GM23338 (cell line): ENCODE results near the gene SRSF12. TPM values are rescaled to one million over a fixed set of nuclear protein-coding genes. Genes with fewer than 3 reads are reported as not detected.

ENCODE experiments used
- ATAC-seq: fragments of 200-7000 bp; cut with Tn5 transposase; 3 replicates; pipeline ENCODE4 v1.9.1; 2020
- DNase-seq: peaks from one replicate; pipeline ENCODE4 v3.0.0-alpha.2; 2015; ENCODE audit warnings: low spot score
- H2AFZ ChIP-seq: fragments of 200-600 bp; sonication (generic); 2 replicates; pipeline ENCODE4 v1.8.0; 2016; ENCODE audit warnings: antibody characterized with exemption, mild to moderate bottlenecking, moderate library complexity
- H3F3A ChIP-seq: fragments of 200-600 bp; sonication (generic); replicated peaks from 2 replicates; pipeline ENCODE4 v1.8.0; 2017; ENCODE audit warnings: antibody characterized with exemption, mixed run types, low read depth
- H3K27ac ChIP-seq: fragments of 200-600 bp; sonication (generic); 2 replicates; pipeline ENCODE4 v1.6.1; 2016; ENCODE audit warnings: low read depth
- H3K27me3 ChIP-seq: fragments of 200-600 bp; sonication (generic); 2 replicates; pipeline ENCODE4 v1.8.0; 2016; ENCODE audit warnings: mild to moderate bottlenecking, mixed run types, moderate library complexity; ENCODE audit not compliant: insufficient read depth
- H3K36me3 ChIP-seq: fragments of 200-600 bp; sonication (generic); 2 replicates; pipeline ENCODE4 v1.8.0; 2016; ENCODE audit warnings: mild to moderate bottlenecking; ENCODE audit not compliant: insufficient read depth
- H3K4me1 ChIP-seq: fragments of 200-600 bp; sonication (generic); 2 replicates; pipeline ENCODE4 v1.8.0; 2016; ENCODE audit warnings: mild to moderate bottlenecking, moderate library complexity; ENCODE audit not compliant: insufficient read depth
- H3K4me2 ChIP-seq: fragments of 200-600 bp; sonication (generic); 2 replicates; pipeline ENCODE4 v1.7.1; 2017; ENCODE audit warnings: mixed run types
- H3K4me3 ChIP-seq: fragments of 200-600 bp; sonication (generic); 2 replicates; pipeline ENCODE4 v1.6.1; 2016; ENCODE audit warnings: mixed run types
- H3K79me2 ChIP-seq: fragments of 200-600 bp; sonication (generic); replicated peaks from 2 replicates; pipeline ENCODE4 v1.8.0; 2017; ENCODE audit warnings: mild to moderate bottlenecking; ENCODE audit not compliant: insufficient read depth
- H3K9me2 ChIP-seq: fragments of 200-600 bp; sonication (generic); 2 replicates; pipeline ENCODE4 v1.8.0; 2017; ENCODE audit not compliant: insufficient read depth
- H4K20me1 ChIP-seq: fragments of 200-600 bp; sonication (generic); replicated peaks from 2 replicates; pipeline ENCODE4 v1.8.0; 2017; ENCODE audit warnings: mild to moderate bottlenecking; ENCODE audit not compliant: insufficient read depth
- H3K27ac Mint-ChIP-seq: 2 replicates; pipeline ENCODE4 v1.8.0; 2020; ENCODE audit warnings: inconsistent platforms, mild to moderate bottlenecking, moderate library complexity, mixed read lengths
- H3K27me3 Mint-ChIP-seq: 3 replicates; pipeline ENCODE4 v1.8.0; 2022; ENCODE audit warnings: low read depth, mild to moderate bottlenecking, moderate library complexity, mixed read lengths, inconsistent platforms; ENCODE audit not compliant: insufficient read depth, poor library complexity
- H3K36me3 Mint-ChIP-seq: 3 replicates; pipeline ENCODE4 v1.8.0; 2021; ENCODE audit warnings: low read depth, mild to moderate bottlenecking, inconsistent platforms, moderate library complexity, mixed read lengths
- H3K4me1 Mint-ChIP-seq: 3 replicates; pipeline ENCODE4 v1.8.0; 2020; ENCODE audit warnings: mild to moderate bottlenecking, inconsistent platforms, mixed read lengths
- H3K4me3 Mint-ChIP-seq: 3 replicates; pipeline ENCODE4 v1.8.0; 2021; ENCODE audit warnings: moderate library complexity, mild to moderate bottlenecking, inconsistent platforms, mixed read lengths
- H3K9me3 Mint-ChIP-seq: 3 replicates; pipeline ENCODE4 v1.8.0; 2020; ENCODE audit warnings: moderate library complexity, mild to moderate bottlenecking, inconsistent platforms, mixed read lengths
- CTCF ChIP-seq, 2 experiments: fragments of 200-600 bp in 1 of 2; sonication (generic) in 1 of 2; conservative IDR thresholded peaks; 2 replicates each; pipeline versions ENCODE4 v1.5.1 to v1.6.1; 2016 to 2017; ENCODE audit warnings: antibody characterized with exemption in 2 of 2, low read depth in 2 of 2, mild to moderate bottlenecking in 2 of 2, moderate library complexity in 1 of 2
- EZH2 ChIP-seq: fragments of 200-600 bp; sonication (generic); IDR thresholded peaks from one replicate; pipeline ENCODE4 v1.8.0; 2017; ENCODE audit warnings: antibody characterized with exemption, mild to moderate bottlenecking, low read depth; ENCODE audit not compliant: unreplicated experiment
- EZH2phosphoT487 ChIP-seq: fragments of 200-600 bp; sonication (generic); IDR thresholded peaks from one replicate; pipeline ENCODE4 v1.8.1; 2018; ENCODE audit warnings: antibody characterized with exemption; ENCODE audit not compliant: unreplicated experiment
- JUNB ChIP-seq: IDR thresholded peaks from one replicate; pipeline ENCODE4 v1.6.1; 2016; ENCODE audit warnings: antibody characterized with exemption; ENCODE audit not compliant: unreplicated experiment
- NANOG ChIP-seq: IDR thresholded peaks from 2 replicates; pipeline ENCODE4 v1.6.1; 2016; ENCODE audit warnings: antibody characterized with exemption, borderline replicate concordance
- REST ChIP-seq: IDR thresholded peaks from one replicate; pipeline ENCODE4 v1.6.1; 2018; ENCODE audit warnings: antibody characterized with exemption; ENCODE audit not compliant: unreplicated experiment
- ZNF114 ChIP-seq: fragments of 250-450 bp; sonication (Bioruptor Pico); IDR thresholded peaks from 2 replicates; pipeline ENCODE4 v1.5.0; 2020; ENCODE audit warnings: mild to moderate bottlenecking, moderate library complexity
- ZNF331 ChIP-seq: fragments of 250-450 bp; sonication (Bioruptor Pico); IDR thresholded peaks from 2 replicates; pipeline ENCODE4 v1.5.0; 2020; ENCODE audit warnings: low read depth, mild to moderate bottlenecking, moderate library complexity
- ZNF462 ChIP-seq: fragments of 250-450 bp; sonication (Bioruptor Pico); IDR thresholded peaks from 2 replicates; pipeline ENCODE4 v1.5.0; 2020; ENCODE audit warnings: mild to moderate bottlenecking, moderate library complexity
- polyA plus RNA-seq: library from polyadenylated mRNA; unstranded; fragments of >200 nt; fragmentation: Nextera tagmentation; extraction: Ambion mirVana; gene quantifications from 2 replicates; pipeline ENCODE4 v1.2.1, GENCODE V29; 2016
- total RNA-seq: library from RNA; depleted of rRNA; stranded (reverse); fragments of >200 nt; shearing (Covaris generic); gene quantifications from 2 replicates; pipeline ENCODE4 v1.2.3, GENCODE V29; 2014

SRSF12 gene
- total and polyA plus RNA-seq, 2 experiments from 2014 or later: 3.6 TPM

GRCh38 chr6:89068695-89069094, 49.2 kb downstream of the SRSF12 start (continued):
- TF ChIP-seq ZNF462 (CRISPR knock-in tag) (no peak), EZH2 (no peak), EZH2phosphoT487 (no peak), JUNB (no peak), ZNF114 (no peak), NANOG (no peak)

- no peak overlapping the region for H3K4me2 ChIP-seq
- no peaks in the 10 kb centered on the region for H3K79me2 ChIP-seq
- Mint-ChIP-seq H3K36me3 (peaks cover 3% of the 10 kb centered on the region; the same call in 1 of the 3 replicates), H3K4me1 (no peaks in the 10 kb centered on the region; the same call in 2 of the 3 replicates), H3K27ac (no peak overlapping the region), H3K4me3 (no peak overlapping the region), H3K9me3 (peaks cover 7% of the 10 kb centered on the region), H3K27me3 (no peaks in the 10 kb centered on the region)
- H3K27me3 ChIP-seq: no peaks in the 10 kb centered on the region
- no peak for DNase-seq
- no peak overlapping the region for H2AFZ ChIP-seq
- no peak overlapping the region for H3K27ac ChIP-seq
- H3K9me2 ChIP-seq: no peaks in the 10 kb centered on the region
- H3K4me1 ChIP-seq: no peaks in the 10 kb centered on the region
- no peaks in the 10 kb centered on the region for H3F3A ChIP-seq
- no peak overlapping the region for H3K4me3 ChIP-seq
- no peaks in the 10 kb centered on the region for H4K20me1 ChIP-seq
- ATAC-seq: no peak
- no peaks in the 10 kb centered on the region for H3K36me3 ChIP-seq
- TF ChIP-seq CTCF (conservative IDR thresholded peaks at IDR 0.05; ENCODE audit: low read depth in 2 of 2) (no peak), ZNF331 (CRISPR knock-in tag) (no peak), REST (no peak), EZH2 (no peak), JUNB (no peak)
These were observed 50.1 kb downstream of the SRSF12 start for GRCh38 chr6:89067796-89068195.
